ENCODE results near the gene GPR146.

DNA sequence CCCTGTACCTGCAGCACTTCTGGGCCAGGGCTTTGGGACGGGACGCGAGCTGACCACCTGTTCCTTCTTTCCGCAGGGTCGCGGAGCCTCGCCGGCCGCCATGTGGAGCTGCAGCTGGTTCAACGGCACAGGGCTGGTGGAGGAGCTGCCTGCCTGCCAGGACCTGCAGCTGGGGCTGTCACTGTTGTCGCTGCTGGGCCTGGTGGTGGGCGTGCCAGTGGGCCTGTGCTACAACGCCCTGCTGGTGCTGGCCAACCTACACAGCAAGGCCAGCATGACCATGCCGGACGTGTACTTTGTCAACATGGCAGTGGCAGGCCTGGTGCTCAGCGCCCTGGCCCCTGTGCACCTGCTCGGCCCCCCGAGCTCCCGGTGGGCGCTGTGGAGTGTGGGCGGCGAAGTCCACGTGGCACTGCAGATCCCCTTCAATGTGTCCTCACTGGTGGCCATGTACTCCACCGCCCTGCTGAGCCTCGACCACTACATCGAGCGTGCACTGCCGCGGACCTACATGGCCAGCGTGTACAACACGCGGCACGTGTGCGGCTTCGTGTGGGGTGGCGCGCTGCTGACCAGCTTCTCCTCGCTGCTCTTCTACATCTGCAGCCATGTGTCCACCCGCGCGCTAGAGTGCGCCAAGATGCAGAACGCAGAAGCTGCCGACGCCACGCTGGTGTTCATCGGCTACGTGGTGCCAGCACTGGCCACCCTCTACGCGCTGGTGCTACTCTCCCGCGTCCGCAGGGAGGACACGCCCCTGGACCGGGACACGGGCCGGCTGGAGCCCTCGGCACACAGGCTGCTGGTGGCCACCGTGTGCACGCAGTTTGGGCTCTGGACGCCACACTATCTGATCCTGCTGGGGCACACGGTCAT lies 13.3 kb downstream of the GPR146 start:
- TF ChIP-seq, protein P1, sequence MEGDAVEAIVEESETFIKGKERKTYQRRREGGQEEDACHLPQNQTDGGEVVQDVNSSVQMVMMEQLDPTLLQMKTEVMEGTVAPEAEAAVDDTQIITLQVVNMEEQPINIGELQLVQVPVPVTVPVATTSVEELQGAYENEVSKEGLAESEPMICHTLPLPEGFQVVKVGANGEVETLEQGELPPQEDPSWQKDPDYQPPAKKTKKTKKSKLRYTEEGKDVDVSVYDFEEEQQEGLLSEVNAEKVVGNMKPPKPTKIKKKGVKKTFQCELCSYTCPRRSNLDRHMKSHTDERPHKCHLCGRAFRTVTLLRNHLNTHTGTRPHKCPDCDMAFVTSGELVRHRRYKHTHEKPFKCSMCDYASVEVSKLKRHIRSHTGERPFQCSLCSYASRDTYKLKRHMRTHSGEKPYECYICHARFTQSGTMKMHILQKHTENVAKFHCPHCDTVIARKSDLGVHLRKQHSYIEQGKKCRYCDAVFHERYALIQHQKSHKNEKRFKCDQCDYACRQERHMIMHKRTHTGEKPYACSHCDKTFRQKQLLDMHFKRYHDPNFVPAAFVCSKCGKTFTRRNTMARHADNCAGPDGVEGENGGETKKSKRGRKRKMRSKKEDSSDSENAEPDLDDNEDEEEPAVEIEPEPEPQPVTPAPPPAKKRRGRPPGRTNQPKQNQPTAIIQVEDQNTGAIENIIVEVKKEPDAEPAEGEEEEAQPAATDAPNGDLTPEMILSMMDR (IDR thresholded peaks at IDR 0.05): no peak
- no peak for TF ChIP-seq POLR2A (IDR thresholded peaks at IDR 0.05)
- TF ChIP-seq POLR2AphosphoS5 (IDR thresholded peaks at IDR 0.05): no peak
